HEK293T (cell line): ENCODE results near the gene SCN4A.
"Not testable (repeated sequence)": the region's sequence is repeated elsewhere in the genome, so short reads cannot be mapped to it uniquely, and the experiment has no call there.

Experiments used
- ARNT ChIP-seq: fragments of 450-650 bp; IDR thresholded peaks from 2 replicates; pipeline ENCODE4 v1.6.1; 2017; ENCODE audit warnings: mild to moderate bottlenecking
- BHLHE40 ChIP-seq: fragments of 450-650 bp; IDR thresholded peaks from 2 replicates; pipeline ENCODE4 v1.6.1; 2016; ENCODE audit warnings: mild to moderate bottlenecking, moderate library complexity, borderline replicate concordance
- ELF4 ChIP-seq: fragments of 450-650 bp; IDR thresholded peaks from 2 replicates; pipeline ENCODE4 v1.6.1; 2017; ENCODE audit warnings: antibody characterized with exemption
- FOXK2 ChIP-seq: fragments of 450-650 bp; IDR thresholded peaks from 2 replicates; pipeline ENCODE4 v1.6.1; 2016; ENCODE audit warnings: mild to moderate bottlenecking
- FOXM1 ChIP-seq: fragments of 450-650 bp; IDR thresholded peaks from 2 replicates; pipeline ENCODE4 v1.6.1; 2017; ENCODE audit warnings: mild to moderate bottlenecking, borderline replicate concordance
- HDGF ChIP-seq: fragments of 450-650 bp; IDR thresholded peaks from 2 replicates; pipeline ENCODE4 v1.6.1; 2017; ENCODE audit warnings: antibody characterized with exemption, borderline replicate concordance
- LEF1 ChIP-seq: fragments of 450-650 bp; IDR thresholded peaks from 2 replicates; pipeline ENCODE4 v1.6.1; 2017; ENCODE audit warnings: mild to moderate bottlenecking, borderline replicate concordance
- NFRKB ChIP-seq: fragments of 450-650 bp; IDR thresholded peaks from 2 replicates; pipeline ENCODE4 v1.6.1; 2016; ENCODE audit warnings: mild to moderate bottlenecking, moderate library complexity
- SP1 ChIP-seq: fragments of 450-650 bp; IDR thresholded peaks from 2 replicates; pipeline ENCODE4 v1.6.1; 2017
- SUZ12 ChIP-seq: fragments of 450-650 bp; IDR thresholded peaks from 2 replicates; pipeline ENCODE4 v1.6.1; 2016; ENCODE audit warnings: mild to moderate bottlenecking
- ZNF384 ChIP-seq: fragments of 450-650 bp; IDR thresholded peaks from 2 replicates; pipeline ENCODE4 v1.6.1; 2016

GRCh38 chr17:63896524-63897354 is 76.0 kb downstream of the SCN4A start, which contains the start of gene CSH1:
- TF ChIP-seq FOXK2, FOXM1, NFRKB, LEF1, ELF4, SUZ12, SP1, ZNF384, BHLHE40, HDGF, ARNT: not testable (repeated sequence)
